GM12873 (cell line): Measurements from ENCODE around the gene ZNF831.

Experiments
- CTCF ChIP-seq: IDR thresholded peaks from 2 replicates; pipeline ENCODE4 v1.5.1; 2012; ENCODE audit warnings: low read depth, mild to moderate bottlenecking, moderate library complexity, low read length, control low read depth; ENCODE audit not compliant: insufficient read depth; ENCODE audit errors: missing control alignments

The ZNF831 gene

GRCh38 chr20:59247731-59248684 lies 84.4 kb downstream of the ZNF831 start:
- no peak for TF ChIP-seq CTCF

- TF ChIP-seq CTCF, result no peak
These were observed 86.7 kb downstream of the ZNF831 start for GRCh38 chr20:59250293-59250692.

DNA sequence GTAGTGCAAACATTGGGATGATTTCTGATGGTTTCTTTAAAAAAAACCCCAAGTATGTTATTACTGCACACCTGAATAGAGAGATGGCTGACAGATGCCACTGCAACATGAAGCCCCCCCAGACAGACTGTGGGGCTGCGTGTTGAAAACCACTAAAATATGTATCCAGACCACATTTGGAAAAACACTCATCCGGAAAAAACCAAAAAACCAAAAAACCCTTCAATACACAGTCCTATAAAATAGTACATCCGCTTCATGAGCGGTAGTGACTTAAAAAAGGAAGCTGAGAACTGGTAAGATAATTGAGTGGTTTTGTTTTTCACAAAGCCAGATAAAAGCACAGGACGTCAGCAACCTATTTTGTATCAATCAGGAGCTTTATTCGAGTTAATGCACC lies 89.7 kb downstream of the ZNF831 start:
- TF ChIP-seq CTCF, result no peak

DNA sequence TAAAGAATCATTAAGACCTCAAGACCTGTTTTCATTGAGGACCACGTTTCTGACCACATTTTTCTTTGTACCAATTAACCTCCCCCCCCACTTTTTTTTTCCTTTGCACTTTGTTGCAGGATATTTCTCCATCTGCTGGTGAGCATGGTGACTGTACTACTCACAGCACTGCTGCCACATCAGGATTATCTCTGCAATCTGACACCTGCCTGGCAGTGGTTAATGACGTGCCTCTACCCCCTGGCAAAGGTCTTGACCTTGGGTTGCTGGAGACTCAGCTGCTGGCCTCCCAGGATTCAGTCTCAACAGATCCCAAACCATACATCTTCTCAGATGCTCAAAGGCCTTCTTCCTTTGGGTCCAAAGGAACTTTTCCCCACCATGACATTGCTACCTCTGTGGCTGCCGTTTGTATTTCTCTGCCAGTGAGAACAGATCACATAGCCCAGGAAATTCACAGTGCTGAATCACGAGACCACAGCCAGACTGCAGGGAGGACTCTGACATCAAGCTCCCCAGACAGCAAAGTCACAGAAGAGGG lies 90.2 kb downstream of the ZNF831 start:
- no peak for TF ChIP-seq CTCF

GRCh38 chr20:59255256-59255655 lies 91.6 kb downstream of the ZNF831 start:
- TF ChIP-seq CTCF, result no peak

- no peak for TF ChIP-seq CTCF
These were observed 94.6 kb downstream of the ZNF831 start for GRCh38 chr20:59258221-59258621.

GRCh38 chr20:59259946-59260345 lies 96.3 kb downstream of the ZNF831 start:
- TF ChIP-seq CTCF, result no peak
